ENCODE results near the gene SSC5D. TPM values are rescaled to one million over a fixed set of nuclear protein-coding genes. Genes with fewer than 3 reads are reported as not detected.
A peak's percentile ranks its signal among the peaks of the same experiment; 100 is the strongest.

SSC5D gene
- total and polyA plus RNA-seq, 9 of the 15 experiments (the other 6 are each of a cell fraction or from before 2014, with no cell fraction given), result 0.04 to 0.71 (median 0.14) TPM; not detected in 2

GRCh38 chr19:55464662-55465054, 23.6 kb upstream of the SSC5D start, which contains the start of gene C19orf85 (continued):
- no peak for TF ChIP-seq TAF15 (IDR thresholded peaks at IDR 0.05; ENCODE audit: low read depth, low read length)

- Histone ChIP-seq H3K4me3 (no peak overlapping the region), H2AFZ (ENCODE audit: low read depth, low read length) (no peak overlapping the region), H3K36me3 (ENCODE audit: control insufficient read depth, insufficient read depth, low read length) (no peaks in the 10 kb centered on the region), H3K4me1 (replicated peaks in 1 of 2; ENCODE audit: control insufficient read depth in 2 of 2, insufficient read depth in 2 of 2, low read length in 2 of 2) (peaks cover 27 to 73% of the 10 kb centered on the region in 2 experiments; a peak in 4 of 5 replicates), H3K9me3 (replicated peaks; ENCODE audit: control insufficient read depth, insufficient read depth, low read depth, low read length) (no peaks in the 10 kb centered on the region), H3K27ac (ENCODE audit: extremely low read depth, low read depth, low read length) (no peak overlapping the region), H4K20me1 (replicated peaks; ENCODE audit: control insufficient read depth, insufficient read depth, low read length) (no peaks in the 10 kb centered on the region), H3K27me3 (ENCODE audit: control insufficient read depth in 2 of 2, insufficient read depth in 2 of 2, low read length in 2 of 2) (no peaks in the 10 kb centered on the region), H3K4me2 (ENCODE audit: insufficient read depth, low read length) (no peak overlapping the region), H3K9me1 (ENCODE audit: control insufficient read depth, insufficient read depth, low read length) (no peaks in the 10 kb centered on the region), H3K79me2 (ENCODE audit: control insufficient read depth, insufficient read depth, low read length) (peaks cover 11% of the 10 kb centered on the region), H3K9ac (ENCODE audit: insufficient read depth in 1 of 2, low read depth in 2 of 2, low read length in 2 of 2) (peak overlapping the region in 1 of 2 experiments; percentile 53; a peak in 2 of 4 replicates)
- FAIRE-seq (no peak), ATAC-seq (no peak), DNase-seq (ENCODE audit: extremely low read depth in 1 of 4, low spot score in 3 of 4) (no peak)
- ChIA-PET POLR2A (interaction anchor here (0.6 kb wide), 1 partner anchor 14 kb away, joined by 3 read pairs; no protein-coding TSS in a partner anchor), CTCF (ENCODE audit: low intra/inter-chr PET ratio) (no interaction called here)
- no TSS peak for BruUV-seq (replicated peaks)
- 82% methylated on average over 11 of the region's 11 CpGs for WGBS (ENCODE audit: insufficient coverage, low coverage, missing lambda C conversion rate)
- in situ Hi-C loops (cut with MboI), result no loop called here
- intact Hi-C loops (cut with micrococcal nuclease), result loop anchor here (2.0 kb wide), 1 partner anchor 39 kb away; no protein-coding TSS in a partner anchor
- TF ChIP-seq SMARCE1 (IDR thresholded peaks at IDR 0.05) (peak; percentile 35; the same call in 1 of the 2 replicates), POLR3A (IDR thresholded peaks at IDR 0.05; ENCODE audit: borderline replicate concordance, extremely low read depth, insufficient read depth, insufficient read length) (no peak), ZNF408 (CRISPR knock-in tag; IDR thresholded peaks at IDR 0.05; ENCODE audit: low read depth) (no peak), FOSL1 (tag; conservative IDR thresholded peaks at IDR 0.05) (0 out of 2 replicates have a peak, but pooled peaks have one; percentile 43), FOXO4 (CRISPR knock-in tag; IDR thresholded peaks at IDR 0.05) (no peak), NFXL1 (CRISPR knock-in tag; IDR thresholded peaks at IDR 0.05) (no peak), ESRRA (IDR thresholded peaks at IDR 0.05; ENCODE audit: borderline replicate concordance, low read depth) (no peak), HLTF (IDR thresholded peaks at IDR 0.05) (no peak), ZBTB33 (CRISPR knock-in tag; IDR thresholded peaks at IDR 0.05) (0 out of 2 replicates have a peak, but pooled peaks have one; percentile 25), ARID1B (IDR thresholded peaks at IDR 0.05) (peak; percentile 38), STAT5A (IDR thresholded peaks at IDR 0.05; ENCODE audit: borderline replicate concordance, low read length) (no peak), GATA2 (CRISPR knock-in tag; IDR thresholded peaks at IDR 0.05) (peak; percentile 60; the same call in 1 of the 2 replicates), BCOR (IDR thresholded peaks at IDR 0.05) (no peak), JUND (IDR thresholded peaks at IDR 0.05; ENCODE audit: borderline replicate concordance, low read depth, low read length) (peak; percentile 68), JUND (tag; IDR thresholded peaks at IDR 0.05; ENCODE audit: borderline replicate concordance, low read depth, low read length) (0 out of 3 replicates have a peak, but pooled peaks have one; percentile 13)
Measured at GRCh38 chr19:55465460-55466240, 22.6 kb upstream of the SSC5D start.
